Fibroblast of skin of right biceps (primary cell): ENCODE data around the gene CARD10.

ENCODE experiments used
- DNase-seq: peaks from one replicate; pipeline ENCODE4 v3.0.0-alpha.2; 2013

The CARD10 gene

GRCh38 chr22:37519268-37520195, at the start of gene CARD10:
Gene CARD10 (minus strand): TSS chr22:37519415. CDS start chr22:37519200, 215 bp downstream.
- DNase-seq = no peak

GRCh38 chr22:37568448-37569008, 49.3 kb upstream of the CARD10 start:
- no peak for DNase-seq

- DNase-seq = no peak
Measured at GRCh38 chr22:37568012-37568411, 48.8 kb upstream of the CARD10 start.

GRCh38 chr22:37566903-37567798, 47.9 kb upstream of the CARD10 start:
- DNase-seq = peak; percentile 58

- no peak for DNase-seq
Measured at GRCh38 chr22:37566329-37566837, 47.2 kb upstream of the CARD10 start.

- DNase-seq = no peak
Measured at GRCh38 chr22:37565830-37566229, 46.6 kb upstream of the CARD10 start.

GRCh38 chr22:37564111-37564711, 45.0 kb upstream of the CARD10 start:
- no peak for DNase-seq

- peak; percentile 95 for DNase-seq
Measured at GRCh38 chr22:37563153-37564081, 44.2 kb upstream of the CARD10 start.

- no peak for DNase-seq
Measured at GRCh38 chr22:37562049-37562875, 43.0 kb upstream of the CARD10 start.

- DNase-seq = peak; percentile 89
Measured at GRCh38 chr22:37561212-37562048, 42.2 kb upstream of the CARD10 start.

- peak; percentile 79 for DNase-seq
Measured at GRCh38 chr22:37560608-37561211, 41.5 kb upstream of the CARD10 start.

GRCh38 chr22:37559901-37560607, 40.8 kb upstream of the CARD10 start, which contains the start of gene CDC42EP1:
Gene CDC42EP1 (plus strand): TSS chr22:37560480. CDS start chr22:37566350, 5,870 bp downstream.
- peak; percentile 71 for DNase-seq

GRCh38 chr22:37559521-37559900, 40.3 kb upstream of the CARD10 start:
- DNase-seq = no peak

GRCh38 chr22:37558815-37559214, 39.6 kb upstream of the CARD10 start:
- no peak for DNase-seq

- DNase-seq = no peak
Measured at GRCh38 chr22:37557321-37558001, 38.2 kb upstream of the CARD10 start.

- DNase-seq = no peak
Measured at GRCh38 chr22:37556710-37557109, 37.5 kb upstream of the CARD10 start.

- DNase-seq = no peak
Measured at GRCh38 chr22:37555029-37555428, 35.8 kb upstream of the CARD10 start.

GRCh38 chr22:37553725-37554124, 34.5 kb upstream of the CARD10 start:
- no peak for DNase-seq
